Heart right ventricle (tissue), 16 donors: ENCODE data around the gene ALAS1. TPM values are rescaled to one million over a fixed set of nuclear protein-coding genes. Genes with fewer than 3 reads are reported as not detected.
A peak's percentile ranks its signal among the peaks of the same experiment; 100 is the strongest.

Experiments
- ATAC-seq, 8 donors: fragments of 200-7000 bp; cut with Tn5 transposase; one replicate each; pipeline ENCODE4 v1.9.1; 2020; ENCODE audit warnings: mild to moderate bottlenecking in 8 of 8, moderate library complexity in 8 of 8, moderate number of reproducible peaks in 1 of 8
- DNase-seq, 2 donors: peaks; one replicate each; pipeline ENCODE4 v3.0.0-alpha.2; 2020
- H3K27ac ChIP-seq, 10 donors: fragments of 200-600 bp; sonication (generic) in 2 of 10; one replicate each; pipeline versions ENCODE4 v1.5.0 to v1.8.0; 2020 to 2022; ENCODE audit warnings: mild to moderate bottlenecking in 3 of 10
- H3K27me3 ChIP-seq, 7 donors: fragments of 200-600 bp; one replicate each; pipeline ENCODE4 v1.8.0; 2021 to 2022; ENCODE audit warnings: mild to moderate bottlenecking in 2 of 7
- H3K36me3 ChIP-seq, 9 donors: fragments of 200-600 bp; sonication (generic) in 1 of 9; one replicate each; pipeline versions ENCODE4 v1.5.0 to v1.8.0; 2020 to 2022; ENCODE audit warnings: mild to moderate bottlenecking in 2 of 9
- H3K4me1 ChIP-seq, 9 donors: fragments of 200-600 bp; sonication (generic) in 1 of 9; one replicate each; pipeline versions ENCODE4 v1.5.0 to v1.8.0; 2020 to 2022; ENCODE audit warnings: mild to moderate bottlenecking in 4 of 9
- H3K4me3 ChIP-seq, 10 donors: fragments of 200-600 bp; sonication (generic) in 2 of 10; one replicate each; pipeline versions ENCODE4 v1.5.0 to v1.8.0; 2020 to 2022; ENCODE audit warnings: mild to moderate bottlenecking in 7 of 10, moderate library complexity in 2 of 10
- H3K9me3 ChIP-seq, 11 donors: fragments of 200-600 bp in 10 of 11; sonication (generic) in 2 of 11; one replicate each; pipeline versions ENCODE4 v1.5.0 to v1.8.0; 2013 to 2022; ENCODE audit warnings: mild to moderate bottlenecking in 2 of 11, control low read depth in 1 of 11, moderate library complexity in 1 of 11
- CTCF ChIP-seq, 9 donors: fragments of 200-600 bp; sonication (generic) in 2 of 9; IDR thresholded peaks; one replicate each; pipeline versions ENCODE4 v1.5.0 to v1.8.0; 2021 to 2022; ENCODE audit warnings: antibody characterized with exemption in 9 of 9, mild to moderate bottlenecking in 5 of 9, moderate library complexity in 1 of 9
- WGBS, 2 donors: extraction: QIAGEN DNeasy Blood & Tissue Kit; methylation state at CpG; one replicate each; pipeline ENCODE4 v1.1.7; 2013; ENCODE audit warnings: inconsistent platforms in 1 of 2; 5-methylcytosine and 5-hydroxymethylcytosine counted together
- intact Hi-C, 10 donors: fragments of 100-400 bp; cut with DNase I; formaldehyde crosslinking; loops; one replicate each; pipeline versions ENCODE4 v1.11.1 to v1.14.2; 2022
- polyA plus RNA-seq, 2 donors: library from polyadenylated mRNA; stranded (reverse); fragments of 200-250 nt; gene quantifications; one replicate each; pipeline ENCODE4 v1.2.3, GENCODE V29; 2013
- total RNA-seq, 10 donors: library from RNA; stranded (reverse); fragmentation: NEBNext Ultra II Directional in 3 of 10; extraction: Animal tissue kit (Norgen Biotek cat#: 25700) in 3 of 10; gene quantifications; one replicate each; pipeline versions ENCODE4 v1.2.1 to v1.2.4, GENCODE V29; 2021 to 2023
- donor health status: Arrhythmogenic right ventricular cardiomyopathy.
- donor health status: ischemic (EF 13 %, LVEDD 7.1; RV severe dilation, severe dysfunction).
- donor health status: healthy with polysubstance abuse.
- donor health status: DM: no; HTN: yes; CAD: no.
- donor health status: DM: no; HTN: no; CAD: no.
- donor health status: ischemic (EF 25% LVEDD 6.9; RV normal size, moderate dysfunction).
- donor health status: ischemic (EF 25% LVEDD 5.7; RV mildly dilated, moderate dysfunction).
- donor health status: healthy.
- donor health status: DM: yes; HTN: yes; CAD: no.
- donor health status: Ischemic cardiomyopathy.
- donor health status: ischemic (EF 35%, LVEDD 5.7; RV mildly dilated, moderate dysfunction).
- donor health status: nonischemic (EF 11% LVEDD 7.7; RV severe dilation, severe dysfunction).
- donor health status: DM: yes; HTN: yes; CAD: no.
- donor health status: PGD.
- donor health status: ischemic (EF 29% LVEDD 5.4; RV normal size, mild dysfunction).
- donor health status: nonischemic (EF 23%, LVEDD 6.1; RV moderate dilation, normal function).

The ALAS1 gene
- total and polyA plus RNA-seq, 12 donors: 55.2 to 233 (median 176) TPM

- no peak for TF ChIP-seq CTCF (IDR thresholded peaks at IDR 0.05)
- Histone ChIP-seq H3K4me3 (no peak overlapping the region), H3K36me3 (peaks cover 0 to 89% (median 54%) of the 10 kb centered on the region in 9 donors), H3K27ac (peak overlapping the region in 1 of 10 donors; percentile 36), H3K9me3 (no peaks in the 10 kb centered on the region), H3K4me1 (peaks cover 6 to 45% (median 34%) of the 10 kb centered on the region in 9 donors), H3K27me3 (no peaks in the 10 kb centered on the region)
- ATAC-seq: no peak
- 92% methylated on average over 16 of the region's 16 CpGs for whole genome bisulfite sequencing, 2 donors
- no peak for DNase-seq
- intact Hi-C loops: loop anchor here in 5 of 10 donors (2.0 to 10.0 kb wide), 6 partner anchors 46 to 224 kb away; partner anchors contain the start of genes NISCH (in 1 of the 5), TNNC1 (in 1 of the 5) and WDR82 (in 1 of the 5)
Observed at GRCh38 chr3:52230889-52231499, 33.0 kb downstream of the ALAS1 start.

- ATAC-seq (peak in 6 of 8 donors; percentile 5 to 38 (median 20)), DNase-seq (peak; percentile 63 to 82)
- TF ChIP-seq CTCF (IDR thresholded peaks at IDR 0.05): peak; percentile 80 to 98 (median 84)
- Histone ChIP-seq H3K9me3 (no peaks in the 10 kb centered on the region), H3K4me1 (peaks cover 12 to 51% (median 40%) of the 10 kb centered on the region in 9 donors), H3K36me3 (peaks cover 0 to 89% (median 54%) of the 10 kb centered on the region in 9 donors), H3K27me3 (no peaks in the 10 kb centered on the region), H3K4me3 (peak overlapping the region in 6 of 10 donors; percentile 5 to 49 (median 28)), H3K27ac (peak overlapping the region in 4 of 10 donors; percentile 25 to 93 (median 33))
- intact Hi-C loops: loop anchor here in 5 of 10 donors (2.0 to 10.0 kb wide), 7 partner anchors 45 to 223 kb away; partner anchors contain the start of genes NISCH (in 1 of the 5), TNNC1 (in 1 of the 5) and WDR82 (in 1 of the 5)
- WGBS, 2 donors: 74 to 77% methylated on average over 34 of the region's 34 CpGs
Observed at GRCh38 chr3:52231502-52232278, 33.7 kb downstream of the ALAS1 start.

DNA sequence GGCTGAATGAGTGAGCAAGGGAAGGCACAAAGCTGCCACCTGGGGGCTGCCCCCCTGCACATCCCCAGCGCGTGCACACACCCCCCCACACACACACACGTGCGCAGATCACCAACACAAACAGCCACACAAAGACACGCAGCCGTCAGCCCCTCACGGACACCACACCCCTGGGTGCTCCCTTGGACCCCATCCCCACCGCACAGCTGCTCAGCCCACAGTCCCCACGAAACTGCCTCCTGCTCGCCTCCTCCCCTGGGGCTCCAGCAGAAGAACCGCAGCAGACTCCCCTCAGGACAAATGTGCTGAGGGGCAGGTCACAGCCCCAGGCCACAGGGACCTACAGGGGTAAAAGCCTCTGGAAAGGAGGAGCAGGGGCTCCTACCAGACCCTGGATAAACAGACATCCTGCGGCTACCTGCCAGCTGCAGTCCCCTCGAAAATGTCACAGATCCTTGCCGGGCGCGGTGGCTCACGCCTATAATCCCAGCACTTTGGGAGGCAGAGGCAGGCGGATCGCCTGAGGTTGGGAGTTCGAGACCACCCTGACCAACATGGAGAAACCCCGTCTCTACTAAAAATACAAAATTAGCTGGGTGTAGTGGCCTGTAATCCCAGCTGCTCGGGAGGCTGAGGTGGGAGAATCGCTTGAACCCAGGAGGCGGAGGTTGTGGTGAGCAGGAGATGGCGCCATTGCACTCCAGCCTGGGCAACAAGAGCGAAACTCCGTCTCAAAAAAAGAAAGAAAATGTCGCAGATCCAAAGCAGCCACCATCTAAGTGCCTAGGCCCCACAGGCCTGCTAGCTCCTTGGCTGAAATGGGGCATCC is 34.5 kb downstream of the ALAS1 start:
- Histone ChIP-seq H3K27me3 (no peaks in the 10 kb centered on the region), H3K36me3 (peaks cover 0 to 81% (median 54%) of the 10 kb centered on the region in 9 donors), H3K27ac (peak overlapping the region in 8 of 10 donors; percentile 44 to 96 (median 93)), H3K9me3 (no peaks in the 10 kb centered on the region), H3K4me1 (peaks cover 19 to 59% (median 48%) of the 10 kb centered on the region in 9 donors), H3K4me3 (peak overlapping the region in 7 of 10 donors; percentile 1 to 49 (median 33))
- DNase-seq (no peak), ATAC-seq (no peak)
- 85 to 89% methylated on average over 28 of the region's 28 CpGs for WGBS, 2 donors
- TF ChIP-seq CTCF (IDR thresholded peaks at IDR 0.05): peak in 5 of 9 donors; percentile 16 to 38 (median 27)
- intact Hi-C loops: loop anchor here in 4 of 10 donors (2.0 to 10.0 kb wide), 6 partner anchors 44 to 222 kb away; partner anchors contain the start of genes NISCH (in 1 of the 4), TNNC1 (in 1 of the 4) and WDR82 (in 1 of the 4)
